T-cell (primary cell): ENCODE measurements around the gene FIGNL2. TPM values are rescaled to one million over a fixed set of nuclear protein-coding genes. Genes with fewer than 3 reads are reported as not detected.
A peak's percentile ranks its signal among the peaks of the same experiment; 100 is the strongest.

Source experiments
- ATAC-seq, 4 experiments: fragments of 200-7000 bp in 3 of 4; fragments of 150-1000 bp in 1 of 4; cut with Tn5 transposase; replicated peaks in 1 of 4; 1 replicate in 3 of 4; 2 replicates in 1 of 4; pipeline ENCODE4 v1.10.0; 2021; ENCODE audit warnings: moderate library complexity in 3 of 4, mild to moderate bottlenecking in 2 of 4, moderate number of reproducible peaks in 1 of 4
- CTCF ChIA-PET, 2 donors: fragments of 300-600 bp; sonication (Branson Sonifier 250); formaldehyde crosslinking; loops; one replicate each; lab custom pipeline; 2022; ENCODE audit warnings: antibody characterized with exemption in 2 of 2; lab: Charles Lee
- POLR2A ChIA-PET, 2 donors: fragments of 300-600 bp; sonication (Branson Sonifier 250); formaldehyde crosslinking; loops; one replicate each; lab custom pipeline; 2022; ENCODE audit warnings: antibody characterized with exemption in 2 of 2; lab: Charles Lee
- DNase-seq, 35 experiments: peaks; one replicate each; pipeline versions ENCODE4 v3.0.0 to v3.0.0-alpha.2; 2013 to 2023
- H3K27ac ChIP-seq: one replicate; pipeline ENCODE4 v1.5.1; 2013; ENCODE audit warnings: low read length
- H3K27me3 ChIP-seq, 2 experiments: replicated peaks in 1 of 2; 1 replicate in 1 of 2; 2 replicates in 1 of 2; pipeline versions ENCODE4 v1.6.1 to v1.7.0; 2013; ENCODE audit warnings: low read length in 1 of 2, mixed read lengths in 1 of 2; ENCODE audit not compliant: control insufficient read depth in 2 of 2, insufficient read depth in 2 of 2; ENCODE audit errors: extremely low read depth in 1 of 2
- H3K36me3 ChIP-seq, 2 donors: 1 replicate in 1 of 2; 2 replicates in 1 of 2; pipeline versions ENCODE4 v1.6.1 to v1.7.0; 2013; ENCODE audit warnings: low read length in 1 of 2; ENCODE audit not compliant: control insufficient read depth in 2 of 2, insufficient read depth in 1 of 2; ENCODE audit errors: extremely low read depth in 1 of 2
- H3K4me1 ChIP-seq, 2 experiments: 1 replicate in 1 of 2; 2 replicates in 1 of 2; pipeline versions ENCODE4 v1.6.1 to v1.7.0; 2013; ENCODE audit warnings: low read length in 2 of 2, mixed read lengths in 1 of 2; ENCODE audit not compliant: insufficient read depth in 2 of 2, control insufficient read depth in 1 of 2; ENCODE audit errors: extremely low read depth in 1 of 2
- H3K4me3 ChIP-seq, 2 donors: 1 replicate in 1 of 2; 2 replicates in 1 of 2; pipeline versions ENCODE4 v1.5.1 to v1.7.0; 2013; ENCODE audit warnings: mild to moderate bottlenecking in 2 of 2, low read length in 1 of 2, moderate library complexity in 1 of 2; ENCODE audit not compliant: control insufficient read depth in 1 of 2; ENCODE audit errors: extremely low read depth in 1 of 2
- H3K9me3 ChIP-seq: 2 replicates; pipeline ENCODE4 v1.7.0; 2013
- H3K27ac Mint-ChIP-seq, 2 donors: one replicate each; pipeline ENCODE4 v1.8.0; 2020 to 2021; ENCODE audit warnings: mild to moderate bottlenecking in 2 of 2, mixed read lengths in 2 of 2
- H3K27me3 Mint-ChIP-seq, 2 donors: one replicate each; pipeline ENCODE4 v1.8.0; 2021 to 2022; ENCODE audit warnings: mixed read lengths in 2 of 2
- H3K36me3 Mint-ChIP-seq: one replicate; pipeline ENCODE4 v1.8.0; 2021; ENCODE audit warnings: mixed read lengths
- H3K4me1 Mint-ChIP-seq, 3 donors: one replicate each; pipeline ENCODE4 v1.8.0; 2020 to 2022; ENCODE audit warnings: mixed read lengths in 3 of 3, mild to moderate bottlenecking in 1 of 3
- H3K4me3 Mint-ChIP-seq, 3 donors: one replicate each; pipeline ENCODE4 v1.8.0; 2020 to 2022; ENCODE audit warnings: mild to moderate bottlenecking in 3 of 3, mixed read lengths in 3 of 3, moderate library complexity in 3 of 3
- H3K9me3 Mint-ChIP-seq, 3 donors: one replicate each; pipeline ENCODE4 v1.8.0; 2020 to 2022; ENCODE audit warnings: mixed read lengths in 3 of 3
- WGBS: methylation state at CpG from one replicate; pipeline ENCODE4 v1.1.5; 2013; ENCODE audit warnings: missing lambda C conversion rate; ENCODE audit not compliant: insufficient coverage; 5-methylcytosine and 5-hydroxymethylcytosine counted together
- total RNA-seq, 35 experiments: library from RNA in 6 of 35; stranded (reverse) in 6 of 35; fragments of 120-200 nt in 1 of 35; gene quantifications; one replicate each; pipeline versions ENCODE4 v1.2.1 to v1.2.4 and lab custom pipeline; 2013 to 2026

The FIGNL2 gene
- total RNA-seq, 5 donors from 2014 or later (not counting 1 experiment from before 2014, with no cell fraction given): 1.3 to 2.0 (median 1.6) TPM

- H3K4me3 ChIP-seq: peak overlapping the region; percentile 13 to 66
Measured at GRCh38 chr12:51813931-51814310, 34.6 kb downstream of the FIGNL2 start.

DNA sequence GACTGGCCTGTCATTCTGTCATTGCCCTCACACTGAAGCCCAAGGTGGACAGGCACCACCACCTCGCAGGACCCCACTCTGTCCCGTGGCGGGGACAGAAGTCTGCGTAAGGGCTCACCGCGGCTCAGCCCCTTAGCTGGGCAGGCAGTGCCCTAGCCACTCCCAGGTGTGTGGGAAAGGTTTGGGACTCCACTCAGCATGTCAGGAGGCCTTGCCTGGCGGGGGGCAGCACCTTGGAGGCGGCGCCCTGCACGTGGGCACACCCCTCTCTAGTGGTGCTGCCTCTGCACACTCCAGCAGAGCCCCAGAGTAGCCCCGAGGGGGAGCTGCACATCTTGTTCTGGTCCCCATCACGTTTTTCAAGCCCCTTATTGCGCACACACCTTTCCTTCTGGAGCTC is 35.6 kb downstream of the FIGNL2 start:
- peak overlapping the region in 2 of 3 donors; percentile 47 to 65 for H3K4me3 Mint-ChIP-seq
- DNase-seq: no peak

More at GRCh38 chr12:51813931-51814310, 34.6 kb downstream of the FIGNL2 start:
- H3K27me3 ChIP-seq: peaks cover 0 to 30% of the 10 kb centered on the region in 2 experiments
- peaks cover 9 to 12% (median 12%) of the 10 kb centered on the region in 3 donors for H3K4me1 Mint-ChIP-seq
- peak overlapping the region; percentile 31 to 70 (median 65) for H3K4me3 Mint-ChIP-seq
- peaks cover 4 to 19% of the 10 kb centered on the region in 2 experiments for H3K4me1 ChIP-seq
- CTCF ChIA-PET: interaction anchor here in 1 of 2 donors (0.7 to 1.0 kb wide), 2 partner anchors 10 to 65 kb away, joined by 3 to 5 read pairs; no protein-coding TSS in a partner anchor
- no peaks in the 10 kb centered on the region for H3K36me3 ChIP-seq
- no peaks in the 10 kb centered on the region for H3K36me3 Mint-ChIP-seq
- peaks cover 0 to 7% of the 10 kb centered on the region in 2 donors for H3K27me3 Mint-ChIP-seq
- ATAC-seq (no peak), DNase-seq (no peak)
- WGBS: 9% methylated on average over 32 of the region's 34 CpGs
- no peaks in the 10 kb centered on the region for H3K9me3 Mint-ChIP-seq
- H3K27ac Mint-ChIP-seq: no peak overlapping the region
- POLR2A ChIA-PET: interaction anchor here in 1 of 2 donors (0.6 to 0.8 kb wide), 3 partner anchors 125 to 1819 kb away, joined by 3 to 4 read pairs (median 4); no protein-coding TSS in a partner anchor
- H3K27ac ChIP-seq: no peak overlapping the region
- H3K9me3 ChIP-seq: no peaks in the 10 kb centered on the region

GRCh38 chr12:51811203-51812202 is 37.0 kb downstream of the FIGNL2 start:
- H3K36me3 ChIP-seq: no peaks in the 10 kb centered on the region
- Mint-ChIP-seq H3K9me3 (no peaks in the 10 kb centered on the region), H3K4me1 (peaks cover 9 to 12% (median 12%) of the 10 kb centered on the region in 3 donors), H3K36me3 (no peaks in the 10 kb centered on the region), H3K27me3 (peaks cover 8 to 9% of the 10 kb centered on the region in 2 donors), H3K27ac (no peak overlapping the region), H3K4me3 (no peak overlapping the region)
- WGBS: 65% methylated on average over 4 of the region's 13 CpGs
- H3K4me3 ChIP-seq: no peak overlapping the region
- POLR2A ChIA-PET: no interaction called here
- CTCF ChIA-PET: no interaction called here
- no peak overlapping the region for H3K27ac ChIP-seq
- ATAC-seq (no peak), DNase-seq (no peak)
- peaks cover 4 to 19% of the 10 kb centered on the region in 2 experiments for H3K4me1 ChIP-seq
- H3K9me3 ChIP-seq: no peaks in the 10 kb centered on the region
- H3K27me3 ChIP-seq: peaks cover 0 to 33% of the 10 kb centered on the region in 2 experiments

More for the DNA sequence above, 35.6 kb downstream of the FIGNL2 start:
- Histone ChIP-seq H3K9me3 (no peaks in the 10 kb centered on the region), H3K4me3 (no peak overlapping the region), H3K27me3 (peaks cover 0 to 30% of the 10 kb centered on the region in 2 experiments), H3K36me3 (no peaks in the 10 kb centered on the region), H3K27ac (no peak overlapping the region), H3K4me1 (peaks cover 4 to 19% of the 10 kb centered on the region in 2 experiments)
- H3K27ac Mint-ChIP-seq: no peak overlapping the region
- no peaks in the 10 kb centered on the region for H3K9me3 Mint-ChIP-seq
- peaks cover 9 to 12% (median 12%) of the 10 kb centered on the region in 3 donors for H3K4me1 Mint-ChIP-seq
- H3K27me3 Mint-ChIP-seq: peaks cover 4 to 7% of the 10 kb centered on the region in 2 donors
- POLR2A ChIA-PET: no interaction called here
- H3K36me3 Mint-ChIP-seq: no peaks in the 10 kb centered on the region
- CTCF ChIA-PET: interaction anchor here in 1 of 2 donors (0.5 to 0.9 kb wide), 2 partner anchors 391 to 1073 kb away, joined by 3 read pairs; no protein-coding TSS in a partner anchor
- ATAC-seq: no peak
- WGBS: 90% methylated on average over 8 of the region's 13 CpGs

- Histone ChIP-seq H3K4me3 (no peak overlapping the region), H3K27me3 (peaks cover 0 to 18% of the 10 kb centered on the region in 2 experiments), H3K4me1 (peaks cover 4 to 6% of the 10 kb centered on the region in 2 experiments), H3K9me3 (no peaks in the 10 kb centered on the region), H3K27ac (no peak overlapping the region), H3K36me3 (no peaks in the 10 kb centered on the region)
- Mint-ChIP-seq H3K9me3 (no peaks in the 10 kb centered on the region), H3K27ac (no peak overlapping the region), H3K36me3 (no peaks in the 10 kb centered on the region), H3K4me3 (no peak overlapping the region), H3K27me3 (peaks cover 7 to 9% of the 10 kb centered on the region in 2 donors), H3K4me1 (peaks cover 0 to 2% (median 1%) of the 10 kb centered on the region in 3 donors)
- ATAC-seq: no peak
- 40% methylated on average over 1 of the region's 3 CpGs for WGBS
- no peak for DNase-seq
- CTCF ChIA-PET: no interaction called here
- POLR2A ChIA-PET: no interaction called here
Measured at GRCh38 chr12:51809193-51809592, 39.3 kb downstream of the FIGNL2 start.

DNA sequence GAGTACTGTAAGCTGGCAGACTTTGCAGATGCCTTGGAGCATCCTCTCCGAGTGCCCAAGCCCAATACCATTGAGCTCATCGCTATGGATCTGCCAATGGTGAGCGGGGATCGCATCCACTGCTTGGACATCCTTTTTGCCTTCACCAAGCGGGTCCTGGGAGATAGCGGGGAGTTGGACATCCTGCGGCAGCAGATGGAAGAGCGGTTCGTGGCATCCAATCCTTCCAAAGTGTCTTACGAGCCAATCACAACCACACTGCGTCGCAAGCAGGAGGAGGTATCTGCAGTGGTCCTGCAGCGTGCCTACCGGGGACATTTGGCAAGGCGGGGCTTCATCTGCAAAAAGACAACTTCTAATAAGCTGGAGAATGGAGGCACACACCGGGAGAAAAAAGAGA is 41.6 kb downstream of the FIGNL2 start:
- Mint-ChIP-seq H3K4me3 (no peak overlapping the region), H3K36me3 (no peaks in the 10 kb centered on the region), H3K9me3 (no peaks in the 10 kb centered on the region), H3K27me3 (peaks cover 7 to 9% of the 10 kb centered on the region in 2 donors), H3K27ac (no peak overlapping the region), H3K4me1 (no peaks in the 10 kb centered on the region)
- no peak for DNase-seq
- no peak for ATAC-seq
- no peak overlapping the region for H3K4me3 ChIP-seq
- no peaks in the 10 kb centered on the region for H3K9me3 ChIP-seq
- H3K27me3 ChIP-seq: peaks cover 0 to 6% of the 10 kb centered on the region in 2 experiments
- H3K27ac ChIP-seq: no peak overlapping the region
- CTCF ChIA-PET: no interaction called here
- POLR2A ChIA-PET: no interaction called here
- no peaks in the 10 kb centered on the region for H3K4me1 ChIP-seq
- no peaks in the 10 kb centered on the region for H3K36me3 ChIP-seq
- WGBS: 94% methylated on average over 12 of the region's 16 CpGs

DNA sequence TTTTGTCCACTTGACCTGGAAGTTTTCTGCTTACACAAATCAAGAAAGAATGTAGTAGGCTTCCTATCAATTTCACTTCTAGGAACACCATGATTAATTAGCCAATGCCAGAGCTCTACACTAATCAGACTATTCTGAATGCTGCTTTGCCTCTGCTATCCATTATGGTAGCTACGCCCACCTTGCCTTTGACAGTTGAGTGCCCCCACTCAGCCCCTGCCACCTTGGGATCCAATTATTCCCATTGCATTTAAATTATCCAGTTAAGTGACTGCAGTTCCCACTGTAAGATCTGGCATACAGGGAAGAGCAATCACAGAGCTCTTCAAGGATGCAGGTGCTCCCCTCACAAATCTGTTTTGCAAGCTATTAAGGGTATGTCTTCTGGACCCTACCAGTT is 47.5 kb downstream of the FIGNL2 start:
- no peaks in the 10 kb centered on the region for H3K36me3 Mint-ChIP-seq
- ChIA-PET POLR2A (no interaction called here), CTCF (no interaction called here)
- H3K27ac ChIP-seq: no peak overlapping the region
- no peak overlapping the region for H3K4me3 ChIP-seq
- DNase-seq (no peak), ATAC-seq (no peak)
- H3K27ac Mint-ChIP-seq: no peak overlapping the region
- no peak overlapping the region for H3K4me3 Mint-ChIP-seq
- H3K9me3 ChIP-seq: no peaks in the 10 kb centered on the region
- WGBS: 88% methylated on average over 1 of the region's 1 CpG
- H3K36me3 ChIP-seq: no peaks in the 10 kb centered on the region
- H3K27me3 Mint-ChIP-seq: no peaks in the 10 kb centered on the region
- no peaks in the 10 kb centered on the region for H3K27me3 ChIP-seq
- H3K4me1 Mint-ChIP-seq: no peaks in the 10 kb centered on the region
- no peaks in the 10 kb centered on the region for H3K4me1 ChIP-seq
- no peaks in the 10 kb centered on the region for H3K9me3 Mint-ChIP-seq
